IPS DF 4.7 (cell line): Measurements from ENCODE around the gene BTG1.

Experiments used
- DNase-seq: peaks from one replicate; pipeline ENCODE4 v3.0.0-alpha.2; 2013; ENCODE audit warnings: low spot score; ENCODE audit errors: extremely low read depth

BTG1 gene

GRCh38 chr12:92133795-92134637 lies 11.6 kb downstream of the BTG1 start:
- DNase-seq = no peak

GRCh38 chr12:92133171-92133570 lies 12.5 kb downstream of the BTG1 start:
- DNase-seq = no peak

GRCh38 chr12:92132288-92132687 lies 13.4 kb downstream of the BTG1 start:
- no peak for DNase-seq

- DNase-seq = no peak
These were observed 14.6 kb downstream of the BTG1 start for GRCh38 chr12:92130999-92131398.

GRCh38 chr12:92129609-92130008 lies 16.0 kb downstream of the BTG1 start:
- DNase-seq = no peak

- DNase-seq = no peak
These were observed 17.0 kb downstream of the BTG1 start for GRCh38 chr12:92128612-92129011.

GRCh38 chr12:92124689-92125029 lies 21.0 kb downstream of the BTG1 start:
- no peak for DNase-seq

GRCh38 chr12:92123780-92124688 lies 21.6 kb downstream of the BTG1 start:
- no peak for DNase-seq

GRCh38 chr12:92122941-92123779 lies 22.5 kb downstream of the BTG1 start:
- no peak for DNase-seq

GRCh38 chr12:92121826-92122225 lies 23.8 kb downstream of the BTG1 start:
- DNase-seq = no peak

GRCh38 chr12:92118826-92119536 lies 26.7 kb downstream of the BTG1 start:
- no peak for DNase-seq

- DNase-seq = no peak
These were observed 30.8 kb downstream of the BTG1 start for GRCh38 chr12:92114834-92115233.

- DNase-seq = no peak
These were observed 34.4 kb downstream of the BTG1 start for GRCh38 chr12:92111256-92111655.

GRCh38 chr12:92110083-92110640 lies 35.5 kb downstream of the BTG1 start:
- DNase-seq = no peak

- DNase-seq = no peak
These were observed 36.0 kb downstream of the BTG1 start for GRCh38 chr12:92109613-92110012.

- DNase-seq = no peak
These were observed 37.0 kb downstream of the BTG1 start for GRCh38 chr12:92108651-92109050.

GRCh38 chr12:92107621-92108131 lies 38.0 kb downstream of the BTG1 start:
- DNase-seq = no peak

GRCh38 chr12:92107094-92107493 lies 38.6 kb downstream of the BTG1 start:
- DNase-seq = no peak

- DNase-seq = no peak
These were observed 40.0 kb downstream of the BTG1 start for GRCh38 chr12:92105676-92106075.

GRCh38 chr12:92105110-92105509 lies 40.5 kb downstream of the BTG1 start:
- DNase-seq = no peak
